GM23338 (cell line): ENCODE results near the gene TMEM33. TPM values are rescaled to one million over a fixed set of nuclear protein-coding genes. Genes with fewer than 3 reads are reported as not detected.
A peak's percentile ranks its signal among the peaks of the same experiment; 100 is the strongest.

ENCODE experiments used
- ATAC-seq: fragments of 200-7000 bp; cut with Tn5 transposase; 3 replicates; pipeline ENCODE4 v1.9.1; 2020
- DNase-seq: peaks from one replicate; pipeline ENCODE4 v3.0.0-alpha.2; 2015; ENCODE audit warnings: low spot score
- H2AFZ ChIP-seq: fragments of 200-600 bp; sonication (generic); 2 replicates; pipeline ENCODE4 v1.8.0; 2016; ENCODE audit warnings: antibody characterized with exemption, mild to moderate bottlenecking, moderate library complexity
- H3F3A ChIP-seq: fragments of 200-600 bp; sonication (generic); replicated peaks from 2 replicates; pipeline ENCODE4 v1.8.0; 2017; ENCODE audit warnings: antibody characterized with exemption, mixed run types, low read depth
- H3K27ac ChIP-seq: fragments of 200-600 bp; sonication (generic); 2 replicates; pipeline ENCODE4 v1.6.1; 2016; ENCODE audit warnings: low read depth
- H3K27me3 ChIP-seq: fragments of 200-600 bp; sonication (generic); 2 replicates; pipeline ENCODE4 v1.8.0; 2016; ENCODE audit warnings: mild to moderate bottlenecking, mixed run types, moderate library complexity; ENCODE audit not compliant: insufficient read depth
- H3K36me3 ChIP-seq: fragments of 200-600 bp; sonication (generic); 2 replicates; pipeline ENCODE4 v1.8.0; 2016; ENCODE audit warnings: mild to moderate bottlenecking; ENCODE audit not compliant: insufficient read depth
- H3K4me1 ChIP-seq: fragments of 200-600 bp; sonication (generic); 2 replicates; pipeline ENCODE4 v1.8.0; 2016; ENCODE audit warnings: mild to moderate bottlenecking, moderate library complexity; ENCODE audit not compliant: insufficient read depth
- H3K4me2 ChIP-seq: fragments of 200-600 bp; sonication (generic); 2 replicates; pipeline ENCODE4 v1.7.1; 2017; ENCODE audit warnings: mixed run types
- H3K4me3 ChIP-seq: fragments of 200-600 bp; sonication (generic); 2 replicates; pipeline ENCODE4 v1.6.1; 2016; ENCODE audit warnings: mixed run types
- H3K79me2 ChIP-seq: fragments of 200-600 bp; sonication (generic); replicated peaks from 2 replicates; pipeline ENCODE4 v1.8.0; 2017; ENCODE audit warnings: mild to moderate bottlenecking; ENCODE audit not compliant: insufficient read depth
- H3K9me2 ChIP-seq: fragments of 200-600 bp; sonication (generic); 2 replicates; pipeline ENCODE4 v1.8.0; 2017; ENCODE audit not compliant: insufficient read depth
- H4K20me1 ChIP-seq: fragments of 200-600 bp; sonication (generic); replicated peaks from 2 replicates; pipeline ENCODE4 v1.8.0; 2017; ENCODE audit warnings: mild to moderate bottlenecking; ENCODE audit not compliant: insufficient read depth
- H3K27ac Mint-ChIP-seq: 2 replicates; pipeline ENCODE4 v1.8.0; 2020; ENCODE audit warnings: inconsistent platforms, mild to moderate bottlenecking, moderate library complexity, mixed read lengths
- H3K27me3 Mint-ChIP-seq: 3 replicates; pipeline ENCODE4 v1.8.0; 2022; ENCODE audit warnings: low read depth, mild to moderate bottlenecking, moderate library complexity, mixed read lengths, inconsistent platforms; ENCODE audit not compliant: insufficient read depth, poor library complexity
- H3K36me3 Mint-ChIP-seq: 3 replicates; pipeline ENCODE4 v1.8.0; 2021; ENCODE audit warnings: low read depth, mild to moderate bottlenecking, inconsistent platforms, moderate library complexity, mixed read lengths
- H3K4me1 Mint-ChIP-seq: 3 replicates; pipeline ENCODE4 v1.8.0; 2020; ENCODE audit warnings: mild to moderate bottlenecking, inconsistent platforms, mixed read lengths
- H3K4me3 Mint-ChIP-seq: 3 replicates; pipeline ENCODE4 v1.8.0; 2021; ENCODE audit warnings: moderate library complexity, mild to moderate bottlenecking, inconsistent platforms, mixed read lengths
- H3K9me3 Mint-ChIP-seq: 3 replicates; pipeline ENCODE4 v1.8.0; 2020; ENCODE audit warnings: moderate library complexity, mild to moderate bottlenecking, inconsistent platforms, mixed read lengths
- CREB1 ChIP-seq: fragments of 250-450 bp; sonication (Bioruptor Pico); IDR thresholded peaks from 2 replicates; pipeline ENCODE4 v1.5.0; 2020; ENCODE audit warnings: low read depth, mild to moderate bottlenecking, moderate library complexity
- CTCF ChIP-seq, 2 experiments: fragments of 200-600 bp in 1 of 2; sonication (generic) in 1 of 2; conservative IDR thresholded peaks; 2 replicates each; pipeline versions ENCODE4 v1.5.1 to v1.6.1; 2016 to 2017; ENCODE audit warnings: antibody characterized with exemption in 2 of 2, low read depth in 2 of 2, mild to moderate bottlenecking in 2 of 2, moderate library complexity in 1 of 2
- EZH2 ChIP-seq: fragments of 200-600 bp; sonication (generic); IDR thresholded peaks from one replicate; pipeline ENCODE4 v1.8.0; 2017; ENCODE audit warnings: antibody characterized with exemption, mild to moderate bottlenecking, low read depth; ENCODE audit not compliant: unreplicated experiment
- EZH2phosphoT487 ChIP-seq: fragments of 200-600 bp; sonication (generic); IDR thresholded peaks from one replicate; pipeline ENCODE4 v1.8.1; 2018; ENCODE audit warnings: antibody characterized with exemption; ENCODE audit not compliant: unreplicated experiment
- POLR2AphosphoS5 ChIP-seq: IDR thresholded peaks from 2 replicates; pipeline ENCODE4 v1.6.1; 2016; ENCODE audit warnings: antibody characterized with exemption, low read depth
- polyA plus RNA-seq: library from polyadenylated mRNA; unstranded; fragments of >200 nt; fragmentation: Nextera tagmentation; extraction: Ambion mirVana; gene quantifications from 2 replicates; pipeline ENCODE4 v1.2.1, GENCODE V29; 2016
- total RNA-seq: library from RNA; depleted of rRNA; stranded (reverse); fragments of >200 nt; shearing (Covaris generic); gene quantifications from 2 replicates; pipeline ENCODE4 v1.2.3, GENCODE V29; 2014

Gene TMEM33
- total and polyA plus RNA-seq, 2 experiments from 2014 or later = 46.2 to 117 TPM

- TF ChIP-seq EZH2 (no peak), POLR2AphosphoS5 (no peak), CTCF (conservative IDR thresholded peaks at IDR 0.05; ENCODE audit: low read depth in 2 of 2) (no peak), CREB1 (CRISPR knock-in tag) (no peak)
- ATAC-seq = no peak
- Mint-ChIP-seq H3K4me1 (peaks cover 15% of the 10 kb centered on the region), H3K27me3 (peaks cover 2% of the 10 kb centered on the region), H3K4me3 (no peak overlapping the region), H3K9me3 (no peaks in the 10 kb centered on the region), H3K27ac (no peak overlapping the region), H3K36me3 (no peaks in the 10 kb centered on the region; the same call in 2 of the 3 replicates)
- H3K27ac ChIP-seq = no peak overlapping the region
- no peak overlapping the region for H2AFZ ChIP-seq
- H3K36me3 ChIP-seq = no peaks in the 10 kb centered on the region
- no peaks in the 10 kb centered on the region; the same call in 1 of the 2 replicates for H3F3A ChIP-seq
- H3K4me2 ChIP-seq = no peak overlapping the region
- DNase-seq = no peak
- H4K20me1 ChIP-seq = peaks cover 18% of the 10 kb centered on the region; the same call in 1 of the 2 replicates
- no peaks in the 10 kb centered on the region for H3K27me3 ChIP-seq
- no peak overlapping the region for H3K4me3 ChIP-seq
- H3K4me1 ChIP-seq = peaks cover 11% of the 10 kb centered on the region
- H3K79me2 ChIP-seq = peaks cover 75% of the 10 kb centered on the region
- no peaks in the 10 kb centered on the region for H3K9me2 ChIP-seq
These were observed 58.0 kb downstream of the TMEM33 start for GRCh38 chr4:41992967-41993857.

- no peak overlapping the region for H2AFZ ChIP-seq
- H3K4me3 Mint-ChIP-seq = no peak overlapping the region
- H3K27ac ChIP-seq = no peak overlapping the region
- peak; percentile 36 for DNase-seq
- H3K9me2 ChIP-seq = no peaks in the 10 kb centered on the region
- TF ChIP-seq EZH2phosphoT487 (no peak), CTCF (conservative IDR thresholded peaks at IDR 0.05; ENCODE audit: low read depth in 2 of 2) (peak in 1 of 2 experiments; percentile 37; a peak in 3 of 4 replicates)
- H3K27ac Mint-ChIP-seq = no peak overlapping the region
- no peaks in the 10 kb centered on the region; the same call in 2 of the 3 replicates for H3K36me3 Mint-ChIP-seq
- H3K4me1 Mint-ChIP-seq = peaks cover 10% of the 10 kb centered on the region
- H3K27me3 Mint-ChIP-seq = peaks cover 2% of the 10 kb centered on the region
- H3K9me3 Mint-ChIP-seq = no peaks in the 10 kb centered on the region
- H3K4me3 ChIP-seq = no peak overlapping the region
- H3F3A ChIP-seq = no peaks in the 10 kb centered on the region; the same call in 1 of the 2 replicates
- H3K4me2 ChIP-seq = no peak overlapping the region
- no peaks in the 10 kb centered on the region for H3K36me3 ChIP-seq
- no peak for ATAC-seq
- H3K79me2 ChIP-seq = peaks cover 76% of the 10 kb centered on the region
- no peaks in the 10 kb centered on the region for H3K27me3 ChIP-seq
- peaks cover 18% of the 10 kb centered on the region; the same call in 1 of the 2 replicates for H4K20me1 ChIP-seq
- peaks cover 4% of the 10 kb centered on the region for H3K4me1 ChIP-seq
These were observed 59.3 kb downstream of the TMEM33 start for GRCh38 chr4:41994461-41994985.
